Neural cell (in vitro differentiated cells): ENCODE data around the gene FLOT2.

Experiments used
- EP300 ChIP-seq: fragments of 450-650 bp; conservative IDR thresholded peaks from 2 replicates; pipeline ENCODE4 v1.6.1; 2014; ENCODE audit warnings: antibody characterized with exemption, mild to moderate bottlenecking, moderate library complexity; ENCODE audit not compliant: poor library complexity, severe bottlenecking
- EZH2 ChIP-seq: fragments of 200-600, 300-800 bp; shearing (Covaris generic), sonication (generic); IDR thresholded peaks from 2 replicates; pipeline ENCODE4 v1.6.1; 2014; ENCODE audit warnings: antibody characterized with exemption, low read length, borderline replicate concordance, mild to moderate bottlenecking; ENCODE audit not compliant: insufficient read depth, poor library complexity, severe bottlenecking
- MXI1 ChIP-seq: fragments of 450-650 bp; conservative IDR thresholded peaks from 2 replicates; pipeline ENCODE4 v1.6.1; 2014; ENCODE audit warnings: antibody characterized with exemption, mild to moderate bottlenecking; ENCODE audit not compliant: poor library complexity, severe bottlenecking
- POLR2AphosphoS5 ChIP-seq: IDR thresholded peaks from 2 replicates; pipeline ENCODE4 v1.6.1; 2012
- RAD21 ChIP-seq: fragments of 450-650 bp; conservative IDR thresholded peaks from 2 replicates; pipeline ENCODE4 v1.6.1; 2014; ENCODE audit warnings: antibody characterized with exemption, mild to moderate bottlenecking, moderate library complexity
- SMC3 ChIP-seq: fragments of 450-650 bp; conservative IDR thresholded peaks from 2 replicates; pipeline ENCODE4 v1.6.1; 2014; ENCODE audit warnings: antibody characterized with exemption, mild to moderate bottlenecking, moderate library complexity; ENCODE audit not compliant: poor library complexity
- TAF1 ChIP-seq: IDR thresholded peaks from 2 replicates; pipeline ENCODE4 v1.6.1; 2012; ENCODE audit warnings: low read depth
- TF ChIP-seq, protein P1 (sequence below): fragments of 450-650 bp; IDR thresholded peaks from 2 replicates; pipeline ENCODE4 v1.5.1; 2014; ENCODE audit warnings: antibody characterized with exemption, mild to moderate bottlenecking, moderate library complexity; ENCODE audit not compliant: poor library complexity, severe bottlenecking
- TF ChIP-seq, protein P2 (sequence below): IDR thresholded peaks from 2 replicates; pipeline ENCODE4 v1.6.1; 2012; ENCODE audit warnings: borderline replicate concordance

DNA sequence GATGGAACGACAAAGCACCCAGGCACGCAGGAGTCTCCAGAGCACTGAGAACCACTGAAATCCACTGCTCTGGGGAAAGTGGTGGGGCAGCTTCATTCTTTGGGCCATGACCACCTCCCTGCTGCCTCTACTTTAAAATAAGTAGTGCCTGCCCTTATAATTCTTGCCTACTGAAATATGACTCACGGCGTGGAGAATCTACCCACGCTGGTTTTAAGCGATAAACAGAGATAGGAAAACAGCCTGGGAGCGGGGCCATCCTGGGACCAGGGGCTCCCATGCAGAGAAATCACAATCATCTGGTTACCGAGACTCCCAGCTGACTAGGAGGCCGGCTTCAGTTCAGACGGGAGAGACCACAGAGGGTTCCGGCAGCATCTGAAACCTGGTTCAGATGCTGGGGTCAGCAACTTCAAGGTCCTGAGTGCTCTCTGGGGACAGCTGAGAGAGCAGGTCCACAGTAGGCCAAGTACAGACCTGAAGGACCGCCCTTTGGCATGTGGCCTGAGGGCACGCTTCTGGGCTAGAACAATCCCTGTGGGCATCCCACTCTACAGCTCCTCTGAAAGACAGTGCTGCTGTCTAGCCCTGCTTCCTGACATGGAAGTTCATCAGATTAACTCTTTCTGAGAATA is 14.0 kb upstream of the FLOT2 start:
- TF ChIP-seq, protein P1, sequence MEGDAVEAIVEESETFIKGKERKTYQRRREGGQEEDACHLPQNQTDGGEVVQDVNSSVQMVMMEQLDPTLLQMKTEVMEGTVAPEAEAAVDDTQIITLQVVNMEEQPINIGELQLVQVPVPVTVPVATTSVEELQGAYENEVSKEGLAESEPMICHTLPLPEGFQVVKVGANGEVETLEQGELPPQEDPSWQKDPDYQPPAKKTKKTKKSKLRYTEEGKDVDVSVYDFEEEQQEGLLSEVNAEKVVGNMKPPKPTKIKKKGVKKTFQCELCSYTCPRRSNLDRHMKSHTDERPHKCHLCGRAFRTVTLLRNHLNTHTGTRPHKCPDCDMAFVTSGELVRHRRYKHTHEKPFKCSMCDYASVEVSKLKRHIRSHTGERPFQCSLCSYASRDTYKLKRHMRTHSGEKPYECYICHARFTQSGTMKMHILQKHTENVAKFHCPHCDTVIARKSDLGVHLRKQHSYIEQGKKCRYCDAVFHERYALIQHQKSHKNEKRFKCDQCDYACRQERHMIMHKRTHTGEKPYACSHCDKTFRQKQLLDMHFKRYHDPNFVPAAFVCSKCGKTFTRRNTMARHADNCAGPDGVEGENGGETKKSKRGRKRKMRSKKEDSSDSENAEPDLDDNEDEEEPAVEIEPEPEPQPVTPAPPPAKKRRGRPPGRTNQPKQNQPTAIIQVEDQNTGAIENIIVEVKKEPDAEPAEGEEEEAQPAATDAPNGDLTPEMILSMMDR, result no peak
- TF ChIP-seq RAD21 (no peak), EP300 (no peak), POLR2AphosphoS5 (no peak), EZH2 (no peak), SMC3 (no peak), MXI1 (no peak), TAF1 (no peak)
- TF ChIP-seq, protein P2, sequence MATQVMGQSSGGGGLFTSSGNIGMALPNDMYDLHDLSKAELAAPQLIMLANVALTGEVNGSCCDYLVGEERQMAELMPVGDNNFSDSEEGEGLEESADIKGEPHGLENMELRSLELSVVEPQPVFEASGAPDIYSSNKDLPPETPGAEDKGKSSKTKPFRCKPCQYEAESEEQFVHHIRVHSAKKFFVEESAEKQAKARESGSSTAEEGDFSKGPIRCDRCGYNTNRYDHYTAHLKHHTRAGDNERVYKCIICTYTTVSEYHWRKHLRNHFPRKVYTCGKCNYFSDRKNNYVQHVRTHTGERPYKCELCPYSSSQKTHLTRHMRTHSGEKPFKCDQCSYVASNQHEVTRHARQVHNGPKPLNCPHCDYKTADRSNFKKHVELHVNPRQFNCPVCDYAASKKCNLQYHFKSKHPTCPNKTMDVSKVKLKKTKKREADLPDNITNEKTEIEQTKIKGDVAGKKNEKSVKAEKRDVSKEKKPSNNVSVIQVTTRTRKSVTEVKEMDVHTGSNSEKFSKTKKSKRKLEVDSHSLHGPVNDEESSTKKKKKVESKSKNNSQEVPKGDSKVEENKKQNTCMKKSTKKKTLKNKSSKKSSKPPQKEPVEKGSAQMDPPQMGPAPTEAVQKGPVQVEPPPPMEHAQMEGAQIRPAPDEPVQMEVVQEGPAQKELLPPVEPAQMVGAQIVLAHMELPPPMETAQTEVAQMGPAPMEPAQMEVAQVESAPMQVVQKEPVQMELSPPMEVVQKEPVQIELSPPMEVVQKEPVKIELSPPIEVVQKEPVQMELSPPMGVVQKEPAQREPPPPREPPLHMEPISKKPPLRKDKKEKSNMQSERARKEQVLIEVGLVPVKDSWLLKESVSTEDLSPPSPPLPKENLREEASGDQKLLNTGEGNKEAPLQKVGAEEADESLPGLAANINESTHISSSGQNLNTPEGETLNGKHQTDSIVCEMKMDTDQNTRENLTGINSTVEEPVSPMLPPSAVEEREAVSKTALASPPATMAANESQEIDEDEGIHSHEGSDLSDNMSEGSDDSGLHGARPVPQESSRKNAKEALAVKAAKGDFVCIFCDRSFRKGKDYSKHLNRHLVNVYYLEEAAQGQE, result no peak
